ENCODE measurements around the gene HRNR. TPM values are rescaled to one million over a fixed set of nuclear protein-coding genes. Genes with fewer than 3 reads are reported as not detected.

The HRNR gene
- total RNA-seq, 1 donor from 2014 or later, result not detected

DNA sequence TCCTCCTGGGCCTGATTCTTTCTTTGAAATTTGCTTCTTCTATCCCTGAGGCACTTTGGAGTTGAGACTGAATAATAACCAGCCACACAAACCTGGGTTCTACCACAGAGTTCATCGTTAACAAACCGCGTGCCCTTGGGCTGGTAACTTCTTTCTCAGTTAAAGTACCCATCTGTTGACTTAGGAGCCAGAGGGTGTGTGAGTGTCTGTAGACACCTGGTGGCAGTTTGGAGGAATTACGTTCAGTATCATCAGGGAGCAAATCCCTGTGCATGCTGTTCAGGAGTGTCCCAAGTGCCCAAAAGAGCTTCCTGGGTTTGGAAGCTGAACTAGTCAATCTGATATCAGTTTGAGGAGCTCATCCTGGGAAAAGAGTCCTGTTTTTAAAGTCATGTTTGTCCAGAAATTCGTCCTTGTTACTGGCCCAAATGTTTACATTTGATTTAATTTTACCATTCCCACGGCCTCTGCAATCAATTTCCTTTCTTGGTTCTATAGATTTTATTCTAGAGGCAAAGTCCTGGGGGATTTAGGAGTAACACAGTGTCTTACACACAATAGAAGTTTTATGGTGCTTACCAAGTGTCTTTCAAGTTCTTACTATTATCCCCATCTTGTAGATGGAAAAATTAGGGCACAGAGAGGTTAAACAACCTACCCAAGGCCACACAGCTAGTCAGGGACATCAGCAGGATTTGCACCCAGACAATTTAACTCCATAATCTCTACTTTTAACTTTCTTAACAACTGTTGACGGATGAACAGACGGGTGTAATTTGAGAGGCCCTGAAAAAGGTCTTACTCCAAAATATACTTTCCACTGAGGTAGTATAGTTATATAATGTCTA is 38.2 kb downstream of the HRNR start:
- FAIRE-seq (peak; percentile 37), DNase-seq (ENCODE audit: low read depth) (peak; percentile 54)
- H3K36me3 Mint-ChIP-seq (ENCODE audit: low read depth, unreplicated experiment), result no peaks in the 10 kb centered on the region
- Histone ChIP-seq H2AFZ (ENCODE audit: low read depth, low read length) (no peak overlapping the region), H3K4me3 (ENCODE audit: insufficient read depth, low read depth, low read length) (no peak overlapping the region), H3K9ac (ENCODE audit: low read length) (no peak overlapping the region), H3K36me3 (ENCODE audit: insufficient read depth, low read length) (no peaks in the 10 kb centered on the region), H3K27me3 (ENCODE audit: insufficient read depth, low read length) (no peaks in the 10 kb centered on the region), H3K79me2 (ENCODE audit: insufficient read depth, low read length) (no peaks in the 10 kb centered on the region), H3K4me1 (ENCODE audit: insufficient read depth, low read length) (peaks cover 17% of the 10 kb centered on the region), H3K9me3 (ENCODE audit: insufficient read depth, low read depth, low read length) (no peaks in the 10 kb centered on the region), H3K4me2 (ENCODE audit: low read length) (no peak overlapping the region), H4K20me1 (ENCODE audit: insufficient read depth, low read length) (no peaks in the 10 kb centered on the region), H3K27ac (ENCODE audit: low read depth, low read length) (no peak overlapping the region)
- peaks cover 34% of the 10 kb centered on the region for H3K4me1 Mint-ChIP-seq (ENCODE audit: low read depth, unreplicated experiment)
- H3K9me3 Mint-ChIP-seq (ENCODE audit: unreplicated experiment), result peaks cover 2% of the 10 kb centered on the region
- peaks cover 4% of the 10 kb centered on the region for H3K27me3 Mint-ChIP-seq (ENCODE audit: low read depth, unreplicated experiment)
- no peak for TF ChIP-seq EZH2 (IDR thresholded peaks at IDR 0.05; ENCODE audit: insufficient read depth, low read length)
- TF ChIP-seq, protein P1, sequence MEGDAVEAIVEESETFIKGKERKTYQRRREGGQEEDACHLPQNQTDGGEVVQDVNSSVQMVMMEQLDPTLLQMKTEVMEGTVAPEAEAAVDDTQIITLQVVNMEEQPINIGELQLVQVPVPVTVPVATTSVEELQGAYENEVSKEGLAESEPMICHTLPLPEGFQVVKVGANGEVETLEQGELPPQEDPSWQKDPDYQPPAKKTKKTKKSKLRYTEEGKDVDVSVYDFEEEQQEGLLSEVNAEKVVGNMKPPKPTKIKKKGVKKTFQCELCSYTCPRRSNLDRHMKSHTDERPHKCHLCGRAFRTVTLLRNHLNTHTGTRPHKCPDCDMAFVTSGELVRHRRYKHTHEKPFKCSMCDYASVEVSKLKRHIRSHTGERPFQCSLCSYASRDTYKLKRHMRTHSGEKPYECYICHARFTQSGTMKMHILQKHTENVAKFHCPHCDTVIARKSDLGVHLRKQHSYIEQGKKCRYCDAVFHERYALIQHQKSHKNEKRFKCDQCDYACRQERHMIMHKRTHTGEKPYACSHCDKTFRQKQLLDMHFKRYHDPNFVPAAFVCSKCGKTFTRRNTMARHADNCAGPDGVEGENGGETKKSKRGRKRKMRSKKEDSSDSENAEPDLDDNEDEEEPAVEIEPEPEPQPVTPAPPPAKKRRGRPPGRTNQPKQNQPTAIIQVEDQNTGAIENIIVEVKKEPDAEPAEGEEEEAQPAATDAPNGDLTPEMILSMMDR (IDR thresholded peaks at IDR 0.05; ENCODE audit: insufficient read depth, low read depth, low read length), result peak; percentile 79
- no peak overlapping the region for H3K4me3 Mint-ChIP-seq (ENCODE audit: unreplicated experiment)
- peak overlapping the region; percentile 29 for H3K27ac Mint-ChIP-seq (ENCODE audit: unreplicated experiment)

DNA sequence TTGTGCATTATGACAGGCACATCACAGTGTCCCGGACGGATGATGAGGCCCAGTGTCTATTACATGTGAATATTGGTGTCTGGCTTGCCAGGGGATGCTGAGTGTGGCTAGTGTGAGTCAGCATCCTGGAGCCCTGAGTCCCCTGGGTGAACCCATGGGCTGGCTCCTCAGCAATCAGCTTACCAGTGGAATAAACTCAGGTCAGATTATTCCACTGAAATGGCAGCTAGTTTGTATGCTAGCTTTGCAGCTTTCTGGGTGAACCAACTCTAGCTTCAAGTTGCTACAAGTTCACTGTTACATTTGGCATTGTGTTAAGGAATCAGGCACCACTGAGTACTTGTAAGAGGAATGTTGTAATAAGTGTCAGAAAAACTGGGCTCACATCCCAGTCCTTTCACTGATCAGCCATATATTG is 41.0 kb downstream of the HRNR start:
- DNase-seq (ENCODE audit: low read depth), result peak; percentile 85
- Histone ChIP-seq H3K4me2 (ENCODE audit: low read length) (peak overlapping the region; percentile 48), H3K36me3 (ENCODE audit: insufficient read depth, low read length) (no peaks in the 10 kb centered on the region), H3K27ac (ENCODE audit: low read depth, low read length) (peak overlapping the region; percentile 11), H4K20me1 (ENCODE audit: insufficient read depth, low read length) (no peaks in the 10 kb centered on the region), H3K4me3 (ENCODE audit: insufficient read depth, low read depth, low read length) (no peak overlapping the region), H3K79me2 (ENCODE audit: insufficient read depth, low read length) (no peaks in the 10 kb centered on the region), H3K9ac (ENCODE audit: low read length) (peak overlapping the region; percentile 7), H3K27me3 (ENCODE audit: insufficient read depth, low read length) (no peaks in the 10 kb centered on the region), H2AFZ (ENCODE audit: low read depth, low read length) (no peak overlapping the region), H3K9me3 (ENCODE audit: insufficient read depth, low read depth, low read length) (no peaks in the 10 kb centered on the region), H3K4me1 (ENCODE audit: insufficient read depth, low read length) (peaks cover 17% of the 10 kb centered on the region)
- TF ChIP-seq, protein P1 (IDR thresholded peaks at IDR 0.05; ENCODE audit: insufficient read depth, low read depth, low read length), result no peak
- no peak for TF ChIP-seq EZH2 (IDR thresholded peaks at IDR 0.05; ENCODE audit: insufficient read depth, low read length)
- no peak overlapping the region for H3K4me3 Mint-ChIP-seq (ENCODE audit: unreplicated experiment)
- H3K27ac Mint-ChIP-seq (ENCODE audit: unreplicated experiment), result peak overlapping the region; percentile 89
- FAIRE-seq, result peak; percentile 86
- peaks cover 2% of the 10 kb centered on the region for H3K9me3 Mint-ChIP-seq (ENCODE audit: unreplicated experiment)
- H3K36me3 Mint-ChIP-seq (ENCODE audit: low read depth, unreplicated experiment), result no peaks in the 10 kb centered on the region
- H3K4me1 Mint-ChIP-seq (ENCODE audit: low read depth, unreplicated experiment), result peaks cover 45% of the 10 kb centered on the region
- no peaks in the 10 kb centered on the region for H3K27me3 Mint-ChIP-seq (ENCODE audit: low read depth, unreplicated experiment)

DNA sequence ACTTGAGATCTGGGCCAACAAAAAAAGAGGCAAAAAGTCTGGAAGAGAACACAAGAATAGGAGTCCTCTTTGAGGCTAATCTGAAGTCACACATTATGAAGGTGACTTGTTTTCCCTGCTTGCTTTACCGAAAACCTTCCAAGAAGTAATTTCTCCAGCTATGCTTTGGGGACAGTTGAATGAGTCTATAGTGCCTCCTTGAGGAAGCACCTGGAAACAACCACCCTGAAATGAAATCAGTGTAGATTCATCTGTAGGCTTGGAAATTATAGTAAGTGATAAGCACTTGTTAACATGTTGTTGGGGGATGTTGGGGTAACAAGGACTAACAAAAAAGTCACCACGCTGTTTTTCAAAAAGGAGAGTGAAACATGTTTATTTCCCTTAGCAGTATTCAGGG is 41.6 kb downstream of the HRNR start:
- Histone ChIP-seq H3K9ac (ENCODE audit: low read length) (peak overlapping the region; percentile 7), H3K9me3 (ENCODE audit: insufficient read depth, low read depth, low read length) (no peaks in the 10 kb centered on the region), H3K4me3 (ENCODE audit: insufficient read depth, low read depth, low read length) (no peak overlapping the region), H3K4me2 (ENCODE audit: low read length) (peak overlapping the region; percentile 48), H4K20me1 (ENCODE audit: insufficient read depth, low read length) (no peaks in the 10 kb centered on the region), H2AFZ (ENCODE audit: low read depth, low read length) (no peak overlapping the region), H3K79me2 (ENCODE audit: insufficient read depth, low read length) (no peaks in the 10 kb centered on the region), H3K4me1 (ENCODE audit: insufficient read depth, low read length) (peaks cover 17% of the 10 kb centered on the region), H3K27me3 (ENCODE audit: insufficient read depth, low read length) (no peaks in the 10 kb centered on the region), H3K36me3 (ENCODE audit: insufficient read depth, low read length) (no peaks in the 10 kb centered on the region), H3K27ac (ENCODE audit: low read depth, low read length) (peak overlapping the region; percentile 11)
- Mint-ChIP-seq H3K9me3 (ENCODE audit: unreplicated experiment) (peaks cover 2% of the 10 kb centered on the region), H3K27ac (ENCODE audit: unreplicated experiment) (peak overlapping the region; percentile 89), H3K27me3 (ENCODE audit: low read depth, unreplicated experiment) (no peaks in the 10 kb centered on the region), H3K4me1 (ENCODE audit: low read depth, unreplicated experiment) (peaks cover 45% of the 10 kb centered on the region), H3K4me3 (ENCODE audit: unreplicated experiment) (no peak overlapping the region), H3K36me3 (ENCODE audit: low read depth, unreplicated experiment) (no peaks in the 10 kb centered on the region)
- DNase-seq (ENCODE audit: low read depth) (peak; percentile 18), FAIRE-seq (no peak)
- TF ChIP-seq, protein P1 (IDR thresholded peaks at IDR 0.05; ENCODE audit: insufficient read depth, low read depth, low read length), result peak; percentile 31
- no peak for TF ChIP-seq EZH2 (IDR thresholded peaks at IDR 0.05; ENCODE audit: insufficient read depth, low read length)

Data from astrocyte (in vitro differentiated cells and primary cell).